ENCODE results near the gene NFASC.

The NFASC gene

DNA sequence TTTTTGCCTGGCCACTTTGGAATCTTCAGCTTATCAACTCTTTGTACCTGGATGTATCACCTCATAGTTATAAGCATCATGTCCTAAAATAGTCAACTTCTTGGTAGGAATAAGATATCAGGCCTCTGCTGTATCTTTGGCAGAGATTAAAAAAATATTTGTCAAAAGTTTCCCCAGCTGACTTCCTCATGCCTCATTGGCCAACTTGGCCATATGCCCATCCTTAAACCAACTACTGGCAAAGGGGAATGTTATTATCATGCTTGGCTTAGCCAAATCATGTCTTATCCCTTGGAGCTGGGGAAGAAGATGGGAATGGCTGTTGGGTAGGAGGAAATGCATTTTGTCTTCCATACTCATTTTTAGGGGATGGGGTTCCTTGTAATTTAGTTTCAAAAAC, 23.4 kb downstream of the NFASC start:
- no peak for DNase-seq

- DNase-seq: no peak
Observed at GRCh38 chr1:204894606-204895005, 23.9 kb downstream of the NFASC start.

DNA sequence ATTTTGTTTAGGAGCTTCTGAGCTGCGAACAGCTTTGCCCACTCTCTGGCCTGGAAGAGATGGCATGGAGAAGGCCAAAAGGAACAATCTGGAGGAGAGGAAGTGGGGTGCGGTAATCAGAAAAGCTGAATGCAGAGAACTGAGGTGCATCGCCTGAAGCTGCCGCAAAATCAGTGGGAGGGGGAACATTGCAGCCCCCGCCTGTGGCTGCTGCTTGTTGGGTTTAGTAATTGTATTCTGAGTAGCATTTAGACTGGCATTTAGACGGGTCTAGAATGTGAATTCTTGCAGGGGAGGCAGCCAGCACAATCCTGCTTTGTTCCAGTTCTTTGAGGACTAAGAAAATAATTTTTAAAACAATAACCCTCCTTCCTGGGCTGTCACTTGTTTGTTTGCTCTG, 25.4 kb downstream of the NFASC start:
- no peak for DNase-seq

- no peak for DNase-seq
Observed at GRCh38 chr1:204896787-204897469, 26.3 kb downstream of the NFASC start.

- no peak for DNase-seq
Observed at GRCh38 chr1:204900721-204901120, 30.1 kb downstream of the NFASC start.

- peak; percentile 81 for DNase-seq
Observed at GRCh38 chr1:204902671-204903070, 32.0 kb downstream of the NFASC start.

DNA sequence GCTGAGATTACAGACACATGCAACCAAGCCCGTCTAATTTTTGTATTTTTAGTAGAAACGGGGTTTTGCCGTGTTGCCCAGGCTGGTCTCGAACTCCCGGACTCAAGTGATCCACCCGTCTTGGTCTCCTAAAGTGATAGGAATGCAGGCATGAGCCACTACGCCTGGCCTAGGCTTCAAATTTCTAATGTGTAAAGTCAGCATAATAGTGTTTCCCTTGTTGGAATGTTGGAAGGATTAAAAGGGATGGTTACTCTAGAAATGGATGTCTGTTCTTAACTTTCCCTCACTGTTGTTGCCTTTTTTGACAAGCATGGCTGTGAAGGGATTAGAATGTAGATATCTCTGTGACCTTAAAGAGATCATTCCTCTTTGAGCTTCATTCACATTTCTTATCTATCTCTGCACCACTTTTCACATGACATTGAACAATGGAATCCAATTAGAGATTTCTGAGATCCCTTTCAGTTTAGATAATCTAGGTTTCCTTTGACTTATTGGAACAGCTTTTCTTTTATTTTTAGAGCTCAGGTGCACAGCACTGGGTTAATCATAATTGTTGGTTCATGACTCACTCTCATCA, 33.7 kb downstream of the NFASC start:
- no peak for DNase-seq

- DNase-seq: no peak
Observed at GRCh38 chr1:204909109-204909508, 38.4 kb downstream of the NFASC start.

GRCh38 chr1:204915861-204916495, 45.3 kb downstream of the NFASC start:
- DNase-seq: no peak

- DNase-seq: no peak
Observed at GRCh38 chr1:204917802-204918201, 47.1 kb downstream of the NFASC start.

- DNase-seq: no peak
Observed at GRCh38 chr1:204920511-204920910, 49.8 kb downstream of the NFASC start.

DNA sequence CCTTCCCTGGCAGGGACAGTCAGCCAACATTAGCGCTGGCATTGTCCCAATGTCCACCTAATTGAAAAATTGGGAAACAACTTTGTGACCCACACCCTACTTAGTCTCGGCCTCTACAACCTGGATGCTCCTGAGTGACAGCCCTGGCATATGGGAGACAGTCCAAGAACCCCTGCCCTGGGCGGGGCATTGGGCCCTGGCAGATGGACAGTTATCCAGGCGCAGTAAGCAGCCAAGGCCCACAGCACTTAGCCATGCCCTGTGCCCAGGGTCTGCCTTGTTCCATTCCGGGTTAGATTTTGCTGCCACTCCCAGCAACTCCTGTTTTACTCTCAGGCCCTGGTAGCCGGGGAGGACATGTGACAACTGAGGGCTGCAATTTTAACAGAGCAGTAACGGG, 50.3 kb downstream of the NFASC start:
- DNase-seq: peak; percentile 18

GRCh38 chr1:204921855-204922516, 51.3 kb downstream of the NFASC start:
- DNase-seq: no peak

DNA sequence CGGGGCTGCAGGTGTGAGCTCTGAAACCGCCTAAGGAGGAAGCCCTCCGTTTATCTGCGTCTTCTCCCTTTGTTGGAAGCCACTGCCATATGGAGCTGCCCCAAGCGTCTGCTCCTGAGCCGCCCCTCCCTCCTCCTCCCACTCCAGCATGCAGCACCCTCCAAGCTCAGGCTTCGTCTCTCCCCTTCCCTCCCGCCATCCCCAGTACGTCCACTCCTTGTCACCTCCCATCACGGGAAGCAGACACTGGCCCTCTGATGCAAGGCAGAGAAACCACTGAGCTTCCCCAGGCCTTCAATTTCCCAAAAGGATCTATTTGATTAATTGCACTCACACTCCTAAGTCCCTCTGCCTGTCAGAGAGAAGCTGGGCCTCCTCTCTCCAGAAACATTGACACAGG, 52.5 kb downstream of the NFASC start:
- peak; percentile 76 for DNase-seq

DNA sequence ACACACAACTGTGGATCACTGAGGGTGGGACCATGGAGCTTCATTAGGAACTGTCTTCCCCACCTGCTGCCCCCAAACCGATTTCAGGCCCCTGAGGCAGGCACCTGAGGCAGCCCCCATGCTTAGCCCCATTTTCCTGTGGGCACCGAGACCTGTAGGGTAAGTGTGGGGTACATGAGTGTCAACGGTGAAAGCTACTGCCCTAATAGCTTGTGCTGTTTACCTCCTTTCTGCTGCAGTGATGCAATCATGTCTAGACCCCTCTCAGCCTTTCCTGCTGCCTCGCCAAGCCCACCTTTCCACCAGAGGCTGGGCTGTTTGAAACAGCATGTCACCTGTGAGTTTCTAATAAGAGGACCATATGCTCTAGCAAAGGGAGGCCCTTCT, 53.0 kb downstream of the NFASC start:
- no peak for DNase-seq

DNA sequence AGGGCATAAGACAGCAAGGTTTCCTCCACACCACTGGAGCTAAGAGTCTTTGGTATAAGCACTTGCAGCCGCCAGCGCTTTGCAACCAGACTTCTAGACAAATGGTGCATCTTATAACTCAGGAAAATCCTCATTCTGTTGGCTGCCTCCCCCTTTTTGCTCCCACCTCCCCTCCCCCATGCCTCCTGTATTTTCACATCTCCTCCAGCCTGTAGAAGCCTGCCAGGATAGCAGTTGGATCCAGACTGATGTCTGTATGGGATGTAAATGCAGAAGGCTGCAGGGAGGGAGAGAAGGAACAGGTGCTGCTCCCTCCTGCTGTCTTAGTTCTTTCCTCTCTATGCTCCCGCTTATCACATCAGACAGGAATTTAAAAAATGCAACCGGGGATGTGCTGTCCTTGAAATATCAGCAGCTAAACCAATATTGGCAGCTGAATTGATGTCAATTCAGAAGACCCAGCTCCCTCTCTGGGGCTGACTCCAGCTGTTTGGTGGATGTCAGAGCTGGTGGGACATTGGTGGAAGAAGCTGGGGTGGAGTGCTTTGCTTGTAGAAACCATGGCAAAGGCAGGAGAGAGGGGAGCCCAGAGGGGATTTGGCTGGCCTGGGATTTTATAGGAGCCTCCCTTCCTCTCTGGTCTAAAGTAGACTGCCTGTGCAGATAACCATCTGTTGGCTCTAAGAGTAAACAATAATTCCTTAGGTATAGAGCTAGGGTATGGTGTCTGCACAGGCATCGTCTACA, 53.5 kb downstream of the NFASC start:
- peak; percentile 75 for DNase-seq

GRCh38 chr1:204925701-204926100, 55.0 kb downstream of the NFASC start:
- no peak for DNase-seq

DNA sequence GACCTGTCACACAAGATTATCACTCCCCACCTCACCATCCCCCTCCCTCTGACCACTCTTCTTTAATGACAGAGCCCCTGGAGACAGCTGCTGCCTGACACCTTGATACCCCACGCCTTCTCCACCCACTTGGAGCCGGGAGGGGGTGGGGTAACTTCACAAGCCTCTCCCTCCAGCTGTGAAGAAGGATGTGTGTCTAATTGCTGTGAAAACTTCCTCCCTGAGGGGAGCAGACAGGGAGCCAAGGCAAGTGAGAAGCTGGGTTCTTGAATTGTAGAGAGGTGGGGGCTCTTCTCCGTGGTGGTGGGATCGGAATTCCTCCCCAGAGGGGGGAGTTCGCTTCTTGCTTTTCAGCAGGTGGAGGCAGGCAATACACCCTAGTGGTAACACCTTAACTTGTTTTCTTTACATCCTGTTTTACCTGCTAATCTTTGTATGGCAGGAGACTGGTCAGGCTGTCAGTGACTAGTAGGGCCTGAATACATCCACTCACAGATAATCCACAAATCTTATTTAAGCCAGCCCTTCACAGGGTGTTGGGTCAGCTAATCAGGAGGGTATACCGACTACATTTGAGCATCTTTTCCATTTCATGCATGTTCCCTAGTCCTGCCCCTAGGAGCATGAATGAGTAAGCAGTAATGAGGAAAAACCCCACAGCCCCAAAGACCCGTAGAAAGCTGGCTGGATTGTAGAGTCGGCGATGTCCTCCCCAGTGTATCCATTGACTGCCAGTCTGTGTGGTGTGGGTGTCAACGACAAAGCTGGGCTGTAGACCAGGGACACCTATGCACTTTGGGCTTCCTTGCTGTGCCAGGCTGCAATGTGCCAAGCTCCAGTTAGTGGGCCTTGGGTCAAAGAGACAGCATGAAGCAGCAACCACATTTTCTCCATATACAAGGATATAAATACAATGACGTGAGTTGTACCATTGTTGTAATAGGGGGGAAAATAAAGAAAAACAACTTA, 57.3 kb downstream of the NFASC start:
- DNase-seq: peak; percentile 35

- DNase-seq: peak; percentile 86
Observed at GRCh38 chr1:204928671-204929486, 58.2 kb downstream of the NFASC start.

- DNase-seq: no peak
Observed at GRCh38 chr1:204929487-204930154, 59.0 kb downstream of the NFASC start.

GRCh38 chr1:204930155-204930523, 59.5 kb downstream of the NFASC start:
- no peak for DNase-seq
